K562 (cell line): ENCODE measurements around the gene IL27RA. TPM values are rescaled to one million over a fixed set of nuclear protein-coding genes. Genes with fewer than 3 reads are reported as not detected.

ENCODE experiments used
- ATAC-seq: fragments of 200-7000 bp; cut with Tn5 transposase; 3 replicates; pipeline ENCODE4 v1.9.1; 2020; ENCODE audit warnings: moderate library complexity
- BruUV-seq: library from RNA; stranded (reverse); fragments of 400-500 nt; replicated peaks from 2 replicates; lab custom pipeline; 2021; lab: Mats Ljungman, UMichigan
- CTCF ChIA-PET: fragments of 300-600 bp; formaldehyde crosslinking; extraction: SDS; loops from one replicate; lab custom pipeline; 2021; ENCODE audit warnings: low intra/inter-chr PET ratio; lab: Yijun Ruan, JAX
- POLR2A ChIA-PET: fragments of 300-600, 350-650 bp; sonication (Branson Sonifier 250); formaldehyde crosslinking; extraction: SDS; loops from one replicate; lab custom pipeline; 2021; ENCODE audit warnings: antibody characterized with exemption, inconsistent platforms; lab: Yijun Ruan, JAX
- DNase-seq, 4 experiments: peaks; one replicate each; pipeline versions ENCODE4 v3.0.0 to v3.0.0-alpha.2; 2011 to 2018; ENCODE audit warnings: low spot score in 3 of 4, mixed read lengths in 3 of 4; ENCODE audit errors: extremely low read depth in 1 of 4
- FAIRE-seq: peaks from 2 replicates; lab custom pipeline; 2011; peaks lifted over from hg19 to GRCh38; lab: Jason Lieb, UNC
- H2AFZ ChIP-seq: 2 replicates; pipeline ENCODE4 v1.6.0; 2011; ENCODE audit warnings: low read depth, low read length, control low read depth, inconsistent platforms
- H3K27ac ChIP-seq: fragments of 200-600 bp; 3 replicates; pipeline ENCODE4 v1.8.0; 2011; ENCODE audit warnings: low read depth, mild to moderate bottlenecking, control low read depth, inconsistent platforms, low read length, moderate library complexity, mixed read lengths; ENCODE audit errors: extremely low read depth
- H3K27me3 ChIP-seq, 2 experiments: fragments of 300-600 bp in 1 of 2; 2 replicates in 1 of 2; 3 replicates in 1 of 2; pipeline versions ENCODE4 v1.6.0 to v1.8.0; 2011; ENCODE audit warnings: inconsistent platforms in 2 of 2, low read length in 2 of 2, mild to moderate bottlenecking in 1 of 2, mixed read lengths in 1 of 2, moderate library complexity in 1 of 2; ENCODE audit not compliant: control insufficient read depth in 2 of 2, insufficient read depth in 2 of 2
- H3K36me3 ChIP-seq: fragments of 300-600 bp; 3 replicates; pipeline ENCODE4 v1.8.0; 2011; ENCODE audit warnings: mild to moderate bottlenecking, low read length, inconsistent platforms; ENCODE audit not compliant: control insufficient read depth, insufficient read depth
- H3K4me1 ChIP-seq, 2 experiments: fragments of 200-600 bp in 1 of 2; replicated peaks in 1 of 2; 2 replicates in 1 of 2; 3 replicates in 1 of 2; pipeline versions ENCODE4 v1.5.1 to v1.8.0; 2011; ENCODE audit warnings: inconsistent platforms in 2 of 2, low read length in 2 of 2, mild to moderate bottlenecking in 1 of 2, mixed read lengths in 1 of 2, moderate library complexity in 1 of 2; ENCODE audit not compliant: control insufficient read depth in 2 of 2, insufficient read depth in 2 of 2
- H3K4me2 ChIP-seq: 2 replicates; pipeline ENCODE4 v1.6.1; 2011; ENCODE audit warnings: low read length, control low read depth, inconsistent platforms, mixed read lengths; ENCODE audit not compliant: insufficient read depth
- H3K4me3 ChIP-seq: fragments of 200-600 bp; sonication (generic), shearing (Covaris generic); 2 replicates; pipeline ENCODE4 v1.5.1; 2016; ENCODE audit warnings: control low read depth, inconsistent platforms
- H3K79me2 ChIP-seq: fragments of 200-600 bp; 3 replicates; pipeline ENCODE4 v1.8.0; 2011; ENCODE audit warnings: low read length, inconsistent platforms; ENCODE audit not compliant: control insufficient read depth, insufficient read depth
- H3K9ac ChIP-seq, 2 experiments: 2 replicates each; pipeline versions ENCODE4 v1.6.0 to v1.6.1; 2011; ENCODE audit warnings: low read depth in 2 of 2, low read length in 2 of 2, control low read depth in 1 of 2, inconsistent platforms in 1 of 2, mild to moderate bottlenecking in 1 of 2, mixed read lengths in 1 of 2; ENCODE audit not compliant: insufficient read depth in 1 of 2
- H3K9me1 ChIP-seq: one replicate; pipeline ENCODE4 v1.6.0; 2011; ENCODE audit warnings: inconsistent platforms, mild to moderate bottlenecking, low read length, moderate library complexity; ENCODE audit not compliant: control insufficient read depth, insufficient read depth
- H3K9me3 ChIP-seq: replicated peaks from 2 replicates; pipeline ENCODE4 v1.5.1; 2011; ENCODE audit warnings: low read depth, low read length, inconsistent platforms; ENCODE audit not compliant: control insufficient read depth, insufficient read depth
- H4K20me1 ChIP-seq: replicated peaks from 2 replicates; pipeline ENCODE4 v1.6.1; 2011; ENCODE audit warnings: low read length, inconsistent platforms, mixed read lengths; ENCODE audit not compliant: control insufficient read depth, insufficient read depth
- BCOR ChIP-seq: fragments of 450-650 bp; IDR thresholded peaks from 2 replicates; pipeline ENCODE4 v1.6.1; 2016
- CREB3 ChIP-seq: fragments of 450-650 bp; conservative IDR thresholded peaks from 2 replicates; pipeline ENCODE4 v1.6.1; 2016; ENCODE audit warnings: missing genetic modification characterization, low read depth, mild to moderate bottlenecking, missing compliant biosample characterization, moderate library complexity
- EHMT2 ChIP-seq: fragments of 450-650 bp; IDR thresholded peaks from 2 replicates; pipeline ENCODE4 v1.6.1; 2018; ENCODE audit warnings: antibody characterized with exemption
- FOXJ3 ChIP-seq: sonication (generic); formaldehyde crosslinking; IDR thresholded peaks from 2 replicates; pipeline ENCODE4 v1.4.0; 2020; ENCODE audit warnings: mild to moderate bottlenecking, missing genetic modification reagents
- HDAC6 ChIP-seq: IDR thresholded peaks from 2 replicates; pipeline ENCODE4 v1.6.1; 2012; ENCODE audit warnings: low read depth, mild to moderate bottlenecking, control low read depth, inconsistent platforms, low read length, moderate library complexity
- KDM1A ChIP-seq, 2 experiments: fragments of 450-650 bp; IDR thresholded peaks; 2 replicates each; pipeline ENCODE4 v1.6.1; 2016; ENCODE audit warnings: mild to moderate bottlenecking in 2 of 2
- RBM25 ChIP-seq: fragments of 200-400 bp; formaldehyde crosslinking; IDR thresholded peaks from 2 replicates; pipeline ENCODE4 v1.6.1; 2018; ENCODE audit warnings: low read length, low read depth, moderate library complexity; ENCODE audit not compliant: severe bottlenecking
- REST ChIP-seq, 2 experiments: fragments of 450-650 bp; formaldehyde crosslinking in 1 of 2; IDR thresholded peaks; 2 replicates each; pipeline versions ENCODE4 v1.4.0 to v1.6.1; 2014 to 2020; ENCODE audit warnings: mild to moderate bottlenecking in 2 of 2, borderline replicate concordance in 1 of 2, low read depth in 1 of 2
- SPI1 ChIP-seq: IDR thresholded peaks from 2 replicates; pipeline ENCODE4 v1.6.1; 2011; ENCODE audit warnings: low read depth, low read length, control low read depth, borderline replicate concordance
- ZNF121 ChIP-seq: sonication (generic); formaldehyde crosslinking; conservative IDR thresholded peaks from 2 replicates; pipeline ENCODE4 v1.8.0; 2022; ENCODE audit warnings: missing genetic modification reagents
- ZNF197 ChIP-seq: fragments of 200-800 bp; sonication (Bioruptor generic); IDR thresholded peaks from 2 replicates; pipeline ENCODE4 v1.6.1; 2016; ENCODE audit warnings: low read depth, missing genetic modification characterization, missing compliant biosample characterization
- WGBS: fragments of 100-300 bp; shearing (Covaris generic); methylation state at CpG from one replicate; pipeline ENCODE4 v1.1.6; 2016; ENCODE audit warnings: low coverage, mixed read lengths; ENCODE audit not compliant: insufficient coverage; ENCODE audit errors: missing lambda C conversion rate; 5-methylcytosine and 5-hydroxymethylcytosine counted together
- in situ Hi-C: fragments of 300-500 bp; cut with MboI; formaldehyde crosslinking; loops from 4 replicates; pipeline ENCODE4 v1.15.0; 2018; ENCODE audit warnings: inconsistent platforms, mixed read lengths
- intact Hi-C: fragments of 100-400 bp; cut with micrococcal nuclease; formaldehyde crosslinking; loops from 2 replicates; pipeline ENCODE4 v1.14.2; 2022
- polyA plus RNA-seq, 8 experiments: library from polyadenylated mRNA; depleted of rRNA in 4 of 8; stranded (reverse) in 5 of 8; unstranded in 3 of 8; fragments of >200 nt; fragmentation: Nextera tagmentation in 2 of 8; fragmentation: Illumina TruSeq in 1 of 8; extraction: Ambion mirVana in 2 of 8; extraction: Trizol in 1 of 8; gene quantifications; 2 replicates each; pipeline versions ENCODE4 v1.2.1 to v1.2.3, GENCODE V29; 2011 to 2014; ENCODE audit warnings: inconsistent platforms in 1 of 8, missing spikeins in 1 of 8
- total RNA-seq, 7 experiments: library from RNA; depleted of rRNA in 6 of 7; stranded (reverse); fragments of >200 nt in 6 of 7; fragmentation: Illumina TruSeq in 2 of 7; extraction: Trizol in 2 of 7; gene quantifications; 2 replicates each; pipeline versions ENCODE4 v1.2.1 to v1.2.3, GENCODE V29; 2011 to 2021; ENCODE audit warnings: low replicate concordance in 1 of 7

IL27RA gene
- total and polyA plus RNA-seq, 9 of the 15 experiments (the other 6 are each of a cell fraction or from before 2014, with no cell fraction given) = 1.9 to 15.9 (median 12.0) TPM

DNA sequence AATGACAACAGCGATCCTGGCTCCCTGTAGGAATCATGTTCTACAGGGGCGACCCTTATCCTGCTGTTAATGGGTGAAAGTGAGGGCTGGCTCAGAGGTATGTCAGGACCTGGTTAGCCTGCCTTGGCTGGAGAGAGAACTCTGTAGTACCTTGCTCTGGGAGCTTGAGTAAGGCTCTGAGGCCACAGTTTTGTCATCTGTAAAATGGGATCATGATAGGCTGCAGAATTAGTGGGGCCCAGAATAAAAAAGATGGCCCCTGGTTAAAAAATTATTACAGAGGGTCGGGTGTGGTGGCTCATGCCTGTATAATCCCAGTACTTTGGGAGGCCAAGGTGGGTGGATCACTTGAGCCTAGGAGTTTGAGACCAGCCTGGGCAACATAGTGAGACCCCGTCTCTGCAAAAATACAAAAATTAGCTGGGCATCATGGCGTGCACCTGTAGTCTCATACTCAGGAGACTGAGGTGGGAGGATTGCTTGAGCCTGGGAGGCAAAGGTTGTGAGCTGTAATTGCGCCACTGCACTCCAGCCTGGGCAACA lies 69.5 kb downstream of the IL27RA start:
- POLR2A ChIA-PET = no interaction called here
- CTCF ChIA-PET = no interaction called here
- whole genome bisulfite sequencing = 78% methylated on average over 6 of the region's 6 CpGs

More for the DNA sequence above, 69.5 kb downstream of the IL27RA start:
- in situ Hi-C loops = no loop called here
- TF ChIP-seq SPI1 (no peak), CREB3 (tag) (no peak), EHMT2 (no peak), ZNF197 (CRISPR knock-in tag) (no peak), KDM1A (IDR thresholded peaks at IDR 0.05) (0 out of 4 replicates have a peak, but pooled peaks of 1 of the 2 experiments have one; percentile 28), ZNF121 (CRISPR knock-in tag) (peak; percentile 86), FOXJ3 (CRISPR knock-in tag) (no peak), RBM25 (peak; percentile 54), HDAC6 (no peak), REST (IDR thresholded peaks at IDR 0.05; ENCODE audit: borderline replicate concordance) (no peak), REST (CRISPR knock-in tag; IDR thresholded peaks at IDR 0.05; ENCODE audit: low read depth) (no peak), BCOR (peak; percentile 65; the same call in 1 of the 2 replicates)
- no peaks in the 10 kb centered on the region for H3K27me3 ChIP-seq
- peaks cover 39% of the 10 kb centered on the region; the same call in 2 of the 3 replicates for H3K36me3 ChIP-seq
- no peak for DNase-seq
- FAIRE-seq = no peak
- no peak for ATAC-seq
- peaks cover 0 to 10% of the 10 kb centered on the region in 2 experiments; a peak in 1 of 5 replicates for H3K4me1 ChIP-seq
- H3K9me3 ChIP-seq = no peaks in the 10 kb centered on the region
- H2AFZ ChIP-seq = no peak overlapping the region
- H3K9ac ChIP-seq = no peak overlapping the region
- no peak overlapping the region for H3K4me3 ChIP-seq
- BruUV-seq = no TSS peak
- H3K79me2 ChIP-seq = no peaks in the 10 kb centered on the region
- no peaks in the 10 kb centered on the region for H4K20me1 ChIP-seq
- intact Hi-C loops = no loop called here
- H3K27ac ChIP-seq = no peak overlapping the region
- no peak overlapping the region for H3K4me2 ChIP-seq
- H3K9me1 ChIP-seq = no peaks in the 10 kb centered on the region
